K562 (cell line): ENCODE results near the gene ANKRD23. TPM values are rescaled to one million over a fixed set of nuclear protein-coding genes. Genes with fewer than 3 reads are reported as not detected.

Experiments used
- CHD1 ChIP-seq: fragments of 200-600 bp; sonication (generic); IDR thresholded peaks from one replicate; pipeline ENCODE4 v1.6.1; 2012; ENCODE audit warnings: mild to moderate bottlenecking, moderate library complexity, low read length, inconsistent platforms
- HINFP ChIP-seq: fragments of 450-650 bp; conservative IDR thresholded peaks from 2 replicates; pipeline ENCODE4 v1.6.1; 2016; ENCODE audit warnings: missing genetic modification characterization, low read depth, mild to moderate bottlenecking, control low read depth, missing compliant biosample characterization
- ID3 ChIP-seq, 2 experiments: fragments of 250-450 bp in 1 of 2; fragments of 450-650 bp in 1 of 2; sonication (Bioruptor Pico) in 1 of 2; IDR thresholded peaks; 2 replicates each; pipeline versions ENCODE4 v1.6.1 to v1.8.0; 2016 to 2021; ENCODE audit warnings: mild to moderate bottlenecking in 2 of 2, moderate library complexity in 2 of 2, missing compliant biosample characterization in 1 of 2, missing genetic modification characterization in 1 of 2
- JUND ChIP-seq, 2 experiments: IDR thresholded peaks; 2 replicates in 1 of 2; 3 replicates in 1 of 2; pipeline ENCODE4 v1.6.1; 2011; ENCODE audit warnings: borderline replicate concordance in 2 of 2, low read depth in 2 of 2, low read length in 2 of 2, improper control_type of control experiment in 1 of 2, missing biosample characterization in 1 of 2, missing genetic modification characterization in 1 of 2, missing genetic modification reagents in 1 of 2
- MEIS2 ChIP-seq: fragments of 450-650 bp; IDR thresholded peaks from 2 replicates; pipeline ENCODE4 v1.6.1; 2014; ENCODE audit warnings: mild to moderate bottlenecking; ENCODE audit not compliant: partially characterized antibody
- MTA2 ChIP-seq: fragments of 450-650 bp; IDR thresholded peaks from 2 replicates; pipeline ENCODE4 v1.6.1; 2016; ENCODE audit warnings: low read depth
- NCOA6 ChIP-seq: fragments of 450-650 bp; IDR thresholded peaks from 2 replicates; pipeline ENCODE4 v1.6.1; 2017; ENCODE audit warnings: mild to moderate bottlenecking
- NFXL1 ChIP-seq: fragments of 450-650 bp; formaldehyde crosslinking; IDR thresholded peaks from 2 replicates; pipeline ENCODE4 v1.4.0; 2021; ENCODE audit warnings: mild to moderate bottlenecking
- RBM39 ChIP-seq: fragments of 200-400 bp; formaldehyde crosslinking; optimal IDR thresholded peaks from 2 replicates; pipeline ENCODE3; 2018; ENCODE audit warnings: low read depth, low read length
- SMAD4 ChIP-seq: fragments of 250-450 bp; sonication (Bioruptor Pico); conservative IDR thresholded peaks from 2 replicates; pipeline ENCODE4 v1.8.0; 2021; ENCODE audit warnings: inconsistent platforms, mild to moderate bottlenecking, moderate library complexity
- SP2 ChIP-seq: IDR thresholded peaks from 2 replicates; pipeline ENCODE4 v1.6.1; 2011; ENCODE audit warnings: mild to moderate bottlenecking, low read depth, low read length, moderate library complexity; ENCODE audit not compliant: poor library complexity, severe bottlenecking; ENCODE audit errors: extremely low read depth
- TRIM25 ChIP-seq: fragments of 450-650 bp; IDR thresholded peaks from 2 replicates; pipeline ENCODE4 v1.7.0; 2016; ENCODE audit warnings: borderline replicate concordance
- U2AF1 ChIP-seq: fragments of 200-400 bp; formaldehyde crosslinking; optimal IDR thresholded peaks from 2 replicates; pipeline ENCODE3; 2017; ENCODE audit warnings: mild to moderate bottlenecking, low read depth, low read length, moderate library complexity
- U2AF2 ChIP-seq: fragments of 200-400 bp; formaldehyde crosslinking; optimal IDR thresholded peaks from 2 replicates; pipeline ENCODE3; 2017; ENCODE audit warnings: low read depth, mild to moderate bottlenecking, low read length
- ZFX ChIP-seq: sonication (generic); formaldehyde crosslinking; IDR thresholded peaks from 2 replicates; pipeline ENCODE4 v1.8.0; 2022; ENCODE audit warnings: mild to moderate bottlenecking, missing genetic modification reagents, moderate library complexity
- ZNF133 ChIP-seq: fragments of 250-450 bp; sonication (Bioruptor Pico); IDR thresholded peaks from 2 replicates; pipeline ENCODE4 v1.4.0; 2020; ENCODE audit warnings: mild to moderate bottlenecking
- ZNF217 ChIP-seq: sonication (generic); formaldehyde crosslinking; IDR thresholded peaks from 2 replicates; pipeline ENCODE4 v1.8.0; 2022; ENCODE audit warnings: mild to moderate bottlenecking, missing genetic modification reagents
- ZNF282 ChIP-seq: sonication (generic); formaldehyde crosslinking; IDR thresholded peaks from 2 replicates; pipeline ENCODE4 v1.8.1; 2023; ENCODE audit warnings: missing genetic modification reagents
- ZNF444 ChIP-seq: fragments of 250-450 bp; sonication (Bioruptor Pico); IDR thresholded peaks from 2 replicates; pipeline ENCODE4 v1.4.0; 2020; ENCODE audit warnings: mild to moderate bottlenecking, moderate library complexity
- polyA plus RNA-seq, 8 experiments: library from polyadenylated mRNA; depleted of rRNA in 4 of 8; stranded (reverse) in 5 of 8; unstranded in 3 of 8; fragments of >200 nt; fragmentation: Nextera tagmentation in 2 of 8; fragmentation: Illumina TruSeq in 1 of 8; extraction: Ambion mirVana in 2 of 8; extraction: Trizol in 1 of 8; gene quantifications; 2 replicates each; pipeline versions ENCODE4 v1.2.1 to v1.2.3, GENCODE V29; 2011 to 2014; ENCODE audit warnings: inconsistent platforms in 1 of 8, missing spikeins in 1 of 8
- total RNA-seq, 7 experiments: library from RNA; depleted of rRNA in 6 of 7; stranded (reverse); fragments of >200 nt in 6 of 7; fragmentation: Illumina TruSeq in 2 of 7; extraction: Trizol in 2 of 7; gene quantifications; 2 replicates each; pipeline versions ENCODE4 v1.2.1 to v1.2.3, GENCODE V29; 2011 to 2021; ENCODE audit warnings: low replicate concordance in 1 of 7

The ANKRD23 gene
- total and polyA plus RNA-seq, 9 of the 15 experiments (the other 6 are each of a cell fraction or from before 2014, with no cell fraction given), result 0.32 to 4.8 (median 2.8) TPM

GRCh38 chr2:96857667-96858372 lies 14.0 kb upstream of the ANKRD23 start, which contains the start of gene ANKRD39 (continued):
- no peak for TF ChIP-seq TRIM25
- TF ChIP-seq NFXL1 (CRISPR knock-in tag), result no peak
- no peak for TF ChIP-seq ZNF444 (CRISPR knock-in tag)
- no peak for TF ChIP-seq MTA2
- TF ChIP-seq ZNF217, result no peak
- TF ChIP-seq ZNF282 (CRISPR knock-in tag), result peak; percentile 20; the same call in 1 of the 2 replicates
- TF ChIP-seq U2AF1, result peak; percentile 92
- peak; percentile 16; the same call in 1 of the 2 replicates for TF ChIP-seq JUND (IDR thresholded peaks at IDR 0.05; ENCODE audit: borderline replicate concordance, low read depth, low read length)
- TF ChIP-seq JUND (tag; IDR thresholded peaks at IDR 0.05; ENCODE audit: borderline replicate concordance, low read depth, low read length), result no peak
- TF ChIP-seq ID3 (CRISPR knock-in tag; IDR thresholded peaks at IDR 0.05), result no peak
- TF ChIP-seq ID3 (tag; IDR thresholded peaks at IDR 0.05), result peak; percentile 53; the same call in 1 of the 2 replicates
- no peak for TF ChIP-seq RBM39
- TF ChIP-seq ZNF133 (CRISPR knock-in tag), result no peak
- 0 out of 2 replicates have a peak, but pooled peaks have one; percentile 67 for TF ChIP-seq SMAD4
- TF ChIP-seq MEIS2, result peak; percentile 28
- TF ChIP-seq CHD1, result no peak
- peak; percentile 95 for TF ChIP-seq SP2
- TF ChIP-seq ZFX (CRISPR knock-in tag), result peak; percentile 93
- peak; percentile 77; the same call in 1 of the 2 replicates for TF ChIP-seq NCOA6
- TF ChIP-seq U2AF2, result no peak
- no peak for TF ChIP-seq HINFP
